K562 (cell line): ENCODE results near the gene CARMIL1. TPM values are rescaled to one million over a fixed set of nuclear protein-coding genes. Genes with fewer than 3 reads are reported as not detected.
A peak's percentile ranks its signal among the peaks of the same experiment; 100 is the strongest.

Experiments used
- ARHGAP35 ChIP-seq: fragments of 450-650 bp; IDR thresholded peaks from 2 replicates; pipeline ENCODE4 v1.6.1; 2018; ENCODE audit not compliant: partially characterized antibody
- KDM1A ChIP-seq, 2 experiments: fragments of 450-650 bp; IDR thresholded peaks; 2 replicates each; pipeline ENCODE4 v1.6.1; 2016; ENCODE audit warnings: mild to moderate bottlenecking in 2 of 2
- L3MBTL2 ChIP-seq: fragments of 450-650 bp; IDR thresholded peaks from 2 replicates; pipeline ENCODE4 v1.6.1; 2016; ENCODE audit warnings: mild to moderate bottlenecking, moderate library complexity
- MIER1 ChIP-seq: fragments of 450-650 bp; IDR thresholded peaks from 2 replicates; pipeline ENCODE4 v1.6.1; 2016; ENCODE audit warnings: antibody characterized with exemption, mild to moderate bottlenecking, low read depth
- MLX ChIP-seq, 2 experiments: fragments of 450-650 bp in 1 of 2; sonication (generic) in 1 of 2; formaldehyde crosslinking; conservative IDR thresholded peaks; 2 replicates each; pipeline versions ENCODE4 v1.4.0 to v1.8.1; 2020 to 2022; ENCODE audit warnings: mild to moderate bottlenecking in 1 of 2, missing genetic modification reagents in 1 of 2
- MTA3 ChIP-seq: fragments of 450-650 bp; formaldehyde crosslinking; IDR thresholded peaks from 2 replicates; pipeline ENCODE4 v1.6.1; 2017; ENCODE audit warnings: mild to moderate bottlenecking, borderline replicate concordance
- NCOR1 ChIP-seq: fragments of 450-650 bp; IDR thresholded peaks from 2 replicates; pipeline ENCODE4 v1.6.1; 2016; ENCODE audit warnings: mild to moderate bottlenecking, moderate library complexity
- NFIC ChIP-seq: fragments of 450-650 bp; IDR thresholded peaks from 2 replicates; pipeline ENCODE4 v1.6.1; 2017; ENCODE audit warnings: mild to moderate bottlenecking, inconsistent platforms
- NFIX ChIP-seq: fragments of 250-450 bp; sonication (Bioruptor Pico); IDR thresholded peaks from 2 replicates; pipeline ENCODE4 v1.4.0; 2020; ENCODE audit warnings: low read depth, mild to moderate bottlenecking, moderate library complexity
- NR2F6 ChIP-seq: fragments of 450-650 bp; formaldehyde crosslinking; IDR thresholded peaks from 2 replicates; pipeline ENCODE4 v1.4.0; 2020; ENCODE audit warnings: mild to moderate bottlenecking
- PATZ1 ChIP-seq: fragments of 250-450 bp; sonication (Bioruptor Pico); IDR thresholded peaks from 2 replicates; pipeline ENCODE4 v1.5.0; 2020; ENCODE audit warnings: mild to moderate bottlenecking, borderline replicate concordance
- PURB ChIP-seq: sonication (generic); formaldehyde crosslinking; IDR thresholded peaks from 2 replicates; pipeline ENCODE4 v1.9.0; 2021; ENCODE audit warnings: low read depth, mild to moderate bottlenecking, missing genetic modification reagents
- SREBF1 ChIP-seq: fragments of 150-350 bp; IDR thresholded peaks from 2 replicates; pipeline ENCODE4 v1.6.1; 2014; ENCODE audit warnings: antibody characterized with exemption, low read depth, low read length, borderline replicate concordance
- SRF ChIP-seq, 2 experiments: fragments of 250-450, 450-650 bp in 1 of 2; sonication (Bioruptor Pico) in 1 of 2; sonication (generic) in 1 of 2; formaldehyde crosslinking; IDR thresholded peaks; 2 replicates each; pipeline versions ENCODE4 v1.5.0 to v1.5.1; 2020 to 2022; ENCODE audit warnings: mild to moderate bottlenecking in 1 of 2, missing genetic modification reagents in 1 of 2
- TBP ChIP-seq: optimal IDR thresholded peaks from 2 replicates; pipeline ENCODE3; 2011; ENCODE audit warnings: low read depth, low read length, improper control_type of control experiment
- TCF15 ChIP-seq: fragments of 250-450 bp; sonication (Bioruptor Pico); IDR thresholded peaks from 2 replicates; pipeline ENCODE4 v1.8.0; 2022; ENCODE audit warnings: moderate library complexity, mild to moderate bottlenecking, inconsistent platforms
- THAP12 ChIP-seq: fragments of 250-450 bp; sonication (Bioruptor Pico); IDR thresholded peaks from 2 replicates; pipeline ENCODE4 v1.9.0; 2021; ENCODE audit warnings: mild to moderate bottlenecking, inconsistent platforms
- XRCC4 ChIP-seq: IDR thresholded peaks from one replicate; pipeline ENCODE4 v1.6.1; 2011; ENCODE audit not compliant: insufficient read depth, insufficient read length; ENCODE audit errors: extremely low read depth
- ZBTB12 ChIP-seq: fragments of 250-450 bp; sonication (Bioruptor Pico); IDR thresholded peaks from 2 replicates; pipeline ENCODE4 v1.4.0; 2020
- polyA plus RNA-seq, 8 experiments: library from polyadenylated mRNA; depleted of rRNA in 4 of 8; stranded (reverse) in 5 of 8; unstranded in 3 of 8; fragments of >200 nt; fragmentation: Nextera tagmentation in 2 of 8; fragmentation: Illumina TruSeq in 1 of 8; extraction: Ambion mirVana in 2 of 8; extraction: Trizol in 1 of 8; gene quantifications; 2 replicates each; pipeline versions ENCODE4 v1.2.1 to v1.2.3, GENCODE V29; 2011 to 2014; ENCODE audit warnings: inconsistent platforms in 1 of 8, missing spikeins in 1 of 8
- total RNA-seq, 7 experiments: library from RNA; depleted of rRNA in 6 of 7; stranded (reverse); fragments of >200 nt in 6 of 7; fragmentation: Illumina TruSeq in 2 of 7; extraction: Trizol in 2 of 7; gene quantifications; 2 replicates each; pipeline versions ENCODE4 v1.2.1 to v1.2.3, GENCODE V29; 2011 to 2021; ENCODE audit warnings: low replicate concordance in 1 of 7

The CARMIL1 gene
- total and polyA plus RNA-seq, 9 of the 15 experiments (the other 6 are each of a cell fraction or from before 2014, with no cell fraction given), result 0.04 to 0.32 (median 0.10) TPM; not detected in 1

- no peak for TF ChIP-seq THAP12 (CRISPR knock-in tag)
- TF ChIP-seq SREBF1, result no peak
- no peak for TF ChIP-seq PURB (CRISPR knock-in tag)
- TF ChIP-seq ARHGAP35, result peak; percentile 53
- TF ChIP-seq NCOR1, result no peak
- no peak for TF ChIP-seq XRCC4
- TF ChIP-seq MTA3, result peak; percentile 57; the same call in 1 of the 2 replicates
- TF ChIP-seq MIER1, result no peak
- peak; percentile 81 for TF ChIP-seq L3MBTL2
- no peak for TF ChIP-seq PATZ1 (CRISPR knock-in tag)
- no peak for TF ChIP-seq MLX (CRISPR knock-in tag; conservative IDR thresholded peaks at IDR 0.05)
- no peak for TF ChIP-seq NFIX (CRISPR knock-in tag)
- no peak for TF ChIP-seq TCF15 (CRISPR knock-in tag)
- no peak for TF ChIP-seq NFIC
- TF ChIP-seq KDM1A (IDR thresholded peaks at IDR 0.05), result no peak
- no peak for TF ChIP-seq NR2F6
- TF ChIP-seq SRF (CRISPR knock-in tag; IDR thresholded peaks at IDR 0.05), result no peak
- peak; percentile 8 for TF ChIP-seq TBP
- no peak for TF ChIP-seq ZBTB12 (CRISPR knock-in tag)
Observed at GRCh38 chr6:25278914-25279747, at the start of gene CARMIL1 (continued).
